SK-N-SH (cell line): ENCODE measurements around the gene PIAS4. TPM values are rescaled to one million over a fixed set of nuclear protein-coding genes. Genes with fewer than 3 reads are reported as not detected.
A peak's percentile ranks its signal among the peaks of the same experiment; 100 is the strongest.

Experiments
- CTCF ChIA-PET: fragments of 300-600, 350-600 bp; formaldehyde crosslinking; extraction: SDS; loops from one replicate; lab custom pipeline; 2021; lab: Yijun Ruan, JAX
- POLR2A ChIA-PET: fragments of 350-600 bp; sonication (Branson Sonifier 250); formaldehyde crosslinking; extraction: SDS; loops from one replicate; lab custom pipeline; 2020; ENCODE audit warnings: antibody characterized with exemption, inconsistent platforms; lab: Yijun Ruan, JAX
- DNase-seq: peaks from one replicate; pipeline ENCODE4 v3.0.0; 2012
- H2AFZ ChIP-seq: fragments of 200-600 bp; sonication (generic); 2 replicates; pipeline ENCODE4 v1.8.1; 2016; ENCODE audit warnings: antibody characterized with exemption, mild to moderate bottlenecking, low read depth
- H3F3A ChIP-seq: fragments of 200-600 bp; sonication (generic); replicated peaks from 2 replicates; pipeline ENCODE3; 2016; ENCODE audit warnings: antibody characterized with exemption, mild to moderate bottlenecking; ENCODE audit not compliant: insufficient read depth
- H3K27ac ChIP-seq, 2 experiments: fragments of 200-500 bp in 1 of 2; fragments of 200-600 bp in 1 of 2; sonication (Bioruptor generic) in 1 of 2; sonication (generic), shearing (Covaris generic) in 1 of 2; 2 replicates each; pipeline versions ENCODE4 v1.5.1 to v1.6.1; 2014 to 2016; ENCODE audit warnings: low read depth in 2 of 2, inconsistent platforms in 1 of 2, low read length in 1 of 2, mild to moderate bottlenecking in 1 of 2, mixed read lengths in 1 of 2
- H3K27me3 ChIP-seq: fragments of 200-600 bp; sonication (generic), shearing (Covaris generic); 2 replicates; pipeline ENCODE4 v1.6.1; 2016; ENCODE audit warnings: mixed run types; ENCODE audit not compliant: insufficient read depth
- H3K36me3 ChIP-seq, 2 experiments: fragments of 200-500 bp in 1 of 2; fragments of 200-600 bp in 1 of 2; sonication (Bioruptor generic) in 1 of 2; sonication (generic) in 1 of 2; replicated peaks in 1 of 2; 2 replicates each; pipeline versions ENCODE3 to v1.5.1; 2014 to 2016; ENCODE audit warnings: low read length in 1 of 2, mild to moderate bottlenecking in 1 of 2; ENCODE audit not compliant: insufficient read depth in 2 of 2, control insufficient read depth in 1 of 2
- H3K4me1 ChIP-seq, 2 experiments: fragments of 200-500 bp in 1 of 2; fragments of 200-600 bp in 1 of 2; sonication (Bioruptor generic) in 1 of 2; sonication (generic), shearing (Covaris generic) in 1 of 2; 2 replicates each; pipeline versions ENCODE4 v1.5.1 to v1.6.1; 2014 to 2016; ENCODE audit warnings: low read depth in 1 of 2, low read length in 1 of 2, mixed run types in 1 of 2; ENCODE audit not compliant: insufficient read depth in 2 of 2, control insufficient read depth in 1 of 2
- H3K4me2 ChIP-seq: fragments of 200-600 bp; sonication (generic), shearing (Covaris generic); 2 replicates; pipeline ENCODE4 v1.6.1; 2017; ENCODE audit warnings: mixed run types
- H3K4me3 ChIP-seq, 2 experiments: fragments of 200-500 bp in 1 of 2; fragments of 200-600 bp in 1 of 2; sonication (Bioruptor generic) in 1 of 2; sonication (generic), shearing (Covaris generic) in 1 of 2; 2 replicates each; pipeline versions ENCODE4 v1.5.1 to v1.8.1; 2014 to 2016; ENCODE audit warnings: low read depth in 2 of 2, inconsistent platforms in 1 of 2, low read length in 1 of 2, mild to moderate bottlenecking in 1 of 2, mixed read lengths in 1 of 2, moderate library complexity in 1 of 2
- H3K79me2 ChIP-seq: fragments of 200-600 bp; sonication (generic); 2 replicates; pipeline ENCODE4 v1.8.1; 2017; ENCODE audit warnings: mild to moderate bottlenecking; ENCODE audit not compliant: insufficient read depth
- H3K9ac ChIP-seq: fragments of 200-600 bp; sonication (generic); 2 replicates; pipeline ENCODE4 v1.6.1; 2017; ENCODE audit warnings: mixed run types
- H3K9me2 ChIP-seq: fragments of 200-600 bp; sonication (generic); 2 replicates; pipeline ENCODE4 v1.6.1; 2017; ENCODE audit warnings: mixed run types
- H3K9me3 ChIP-seq: fragments of 200-600 bp; sonication (generic); 2 replicates; pipeline ENCODE4 v1.6.1; 2017; ENCODE audit warnings: mixed run types, mild to moderate bottlenecking, moderate library complexity
- H4K20me1 ChIP-seq: fragments of 200-600 bp; sonication (generic); 2 replicates; pipeline ENCODE4 v1.6.1; 2017; ENCODE audit warnings: mild to moderate bottlenecking, mixed run types; ENCODE audit not compliant: insufficient read depth
- ELF1 ChIP-seq: IDR thresholded peaks from 2 replicates; pipeline ENCODE4 v1.4.0; 2012
- EP300 ChIP-seq, 2 experiments: IDR thresholded peaks; 2 replicates each; pipeline versions ENCODE4 v1.4.0 to v1.6.1; 2012; ENCODE audit warnings: borderline replicate concordance in 1 of 2, low read depth in 1 of 2, low read length in 1 of 2
- EZH2phosphoT487 ChIP-seq: fragments of 200-600 bp; sonication (generic); IDR thresholded peaks from 2 replicates; pipeline ENCODE4 v1.6.1; 2017; ENCODE audit warnings: low read depth, mixed run types, mild to moderate bottlenecking, antibody characterized with exemption, moderate library complexity, borderline replicate concordance
- GABPA ChIP-seq: IDR thresholded peaks from 2 replicates; pipeline ENCODE4 v1.4.0; 2012; ENCODE audit warnings: low read depth, mild to moderate bottlenecking
- JUND ChIP-seq: IDR thresholded peaks from 2 replicates; pipeline ENCODE4 v1.4.0; 2012
- MEF2A ChIP-seq: IDR thresholded peaks from 2 replicates; pipeline ENCODE4 v1.4.0; 2012; ENCODE audit warnings: low read depth, borderline replicate concordance
- MXI1 ChIP-seq: IDR thresholded peaks from 2 replicates; pipeline ENCODE4 v1.6.1; 2012; ENCODE audit warnings: mild to moderate bottlenecking, low read depth, low read length, improper control_type of control experiment
- NFIC ChIP-seq: IDR thresholded peaks from 2 replicates; pipeline ENCODE4 v1.4.0; 2012; ENCODE audit warnings: borderline replicate concordance
- NRF1 ChIP-seq: IDR thresholded peaks from 2 replicates; pipeline ENCODE4 v1.6.1; 2012; ENCODE audit warnings: low read depth, mild to moderate bottlenecking, low read length
- POLR2AphosphoS5 ChIP-seq: IDR thresholded peaks from 2 replicates; pipeline ENCODE4 v1.6.1; 2012; ENCODE audit warnings: low read depth, low read length
- RAD21 ChIP-seq: IDR thresholded peaks from 2 replicates; pipeline ENCODE4 v1.6.1; 2012; ENCODE audit warnings: mild to moderate bottlenecking, low read length
- RCOR1 ChIP-seq: fragments of 150-350 bp; IDR thresholded peaks from 2 replicates; pipeline ENCODE4 v1.6.1; 2017; ENCODE audit warnings: antibody characterized with exemption, low read length
- RFX5 ChIP-seq: IDR thresholded peaks from 2 replicates; pipeline ENCODE4 v1.6.1; 2012; ENCODE audit warnings: mild to moderate bottlenecking, improper control_type of control experiment, low read length
- SIN3A ChIP-seq: IDR thresholded peaks from 2 replicates; pipeline ENCODE4 v1.6.1; 2012; ENCODE audit warnings: low read depth, mild to moderate bottlenecking, low read length, moderate library complexity, borderline replicate concordance
- SMC3 ChIP-seq: IDR thresholded peaks from 2 replicates; pipeline ENCODE4 v1.6.1; 2012; ENCODE audit warnings: low read depth, low read length, improper control_type of control experiment
- TAF1 ChIP-seq: IDR thresholded peaks from 2 replicates; pipeline ENCODE4 v1.6.1; 2012; ENCODE audit warnings: low read depth, mild to moderate bottlenecking, low read length, moderate library complexity, borderline replicate concordance
- TCF12 ChIP-seq: IDR thresholded peaks from 2 replicates; pipeline ENCODE4 v1.4.0; 2012
- TEAD4 ChIP-seq: IDR thresholded peaks from 2 replicates; pipeline ENCODE4 v1.4.0; 2012; ENCODE audit warnings: mild to moderate bottlenecking, borderline replicate concordance; ENCODE audit not compliant: insufficient read depth
- YY1 ChIP-seq: IDR thresholded peaks from 2 replicates; pipeline ENCODE4 v1.4.0; 2012; ENCODE audit warnings: low read depth, mild to moderate bottlenecking
- WGBS: methylation state at CpG from one replicate; pipeline ENCODE4 v1.1.6; 2017; ENCODE audit warnings: low lambda C conversion rate; 5-methylcytosine and 5-hydroxymethylcytosine counted together
- polyA plus RNA-seq, 3 experiments: library from polyadenylated mRNA; depleted of rRNA; stranded (reverse); fragments of >200 nt; gene quantifications; 2 replicates each; pipeline ENCODE4 v1.2.3, GENCODE V29; 2012
- TF ChIP-seq, protein P1 (sequence below): fragments of 200-600 bp; sonication (generic); IDR thresholded peaks from 2 replicates; pipeline ENCODE4 v1.6.1; 2017; ENCODE audit warnings: antibody characterized with exemption, mild to moderate bottlenecking, moderate library complexity
- TF ChIP-seq, protein P2 (sequence below): IDR thresholded peaks from 2 replicates; pipeline ENCODE4; 2012
- TF ChIP-seq, protein P3 (sequence below): IDR thresholded peaks from 2 replicates; pipeline ENCODE4 v1.4.0; 2012; ENCODE audit warnings: low read depth, borderline replicate concordance
- TF ChIP-seq, protein P4 (sequence below): fragments of 150-350 bp; IDR thresholded peaks from 2 replicates; pipeline ENCODE4 v1.6.1; 2017; ENCODE audit warnings: antibody characterized with exemption, low read length, low read depth, borderline replicate concordance
- TF ChIP-seq, protein P5 (sequence below): IDR thresholded peaks from 2 replicates; pipeline ENCODE4 v1.4.0; 2012; ENCODE audit warnings: low read depth

Gene PIAS4
- polyA plus RNA-seq, 1 of the 3 experiments (the other 2 are of a cell fraction): 14.1 TPM

DNA sequence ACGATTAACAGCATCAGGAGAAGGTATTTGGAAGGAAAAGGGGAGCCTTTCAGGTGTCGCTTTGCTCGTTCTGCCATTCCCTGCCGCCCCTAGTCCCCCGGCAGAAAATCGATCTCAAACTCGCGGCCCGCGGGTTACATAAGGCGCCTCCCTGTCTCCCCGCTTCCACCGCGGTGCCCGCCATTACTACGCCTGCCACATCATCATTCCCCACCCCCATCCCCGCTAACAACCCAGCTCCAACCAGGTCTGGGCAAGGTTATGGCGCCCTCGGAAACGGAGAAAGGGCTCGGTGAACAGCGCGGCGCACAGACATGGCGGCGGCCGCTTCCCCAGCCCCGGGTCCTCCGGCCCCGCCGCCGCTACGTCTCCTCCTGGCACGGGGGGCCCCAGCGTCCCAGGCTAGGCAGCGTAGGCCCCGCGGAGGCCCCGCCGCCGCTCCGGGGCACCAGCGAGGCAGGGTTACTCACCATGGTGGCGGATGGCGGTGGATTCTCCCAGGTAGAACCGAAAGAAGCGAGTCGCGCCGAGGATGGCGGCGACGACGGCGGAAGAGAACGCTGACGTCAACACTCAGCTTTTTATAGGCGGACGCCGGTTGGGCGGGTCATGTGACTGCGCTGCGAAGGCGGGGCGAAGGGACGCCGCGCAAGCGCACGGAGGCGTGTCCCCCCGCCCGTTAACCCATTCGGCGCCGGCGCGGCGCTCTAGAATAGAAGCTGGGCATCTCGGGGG, 22.5 kb upstream of the PIAS4 start, which contains the start of gene EEF2:
TSS of gene EEF2 (minus strand) at position 556 of the 735 bp plus-strand sequence. CDS start at position 473, 83 bp downstream.
- H3K36me3 ChIP-seq: peaks cover 43 to 46% of the 10 kb centered on the region in 2 experiments
- peaks cover 52% of the 10 kb centered on the region for H3K79me2 ChIP-seq
- peak within 1 kb of the TSS; percentile 90 for H2AFZ ChIP-seq
- peaks cover 51% of the 10 kb centered on the region for H4K20me1 ChIP-seq
- ChIA-PET CTCF (interaction anchor here (0.6 to 1.6 kb wide), 18 partner anchors 8 to 506 kb away, joined by 3 to 13 read pairs (median 4); partner anchors contain the start of genes DAPK3 and PIAS4), POLR2A (interaction anchor here (0.7 to 6.8 kb wide), 20 partner anchors 9 to 472 kb away, joined by 3 to 60 read pairs (median 4); partner anchors contain the start of genes ATCAY, CREB3L3, DAPK3 and MRPL54)
- H3K27ac ChIP-seq: peak within 1 kb of the TSS; percentile 90 to 91
- H3K9me2 ChIP-seq: no peaks in the 10 kb centered on the region
- H3K4me2 ChIP-seq: peak within 1 kb of the TSS; percentile 89
- peaks cover 49% of the 10 kb centered on the region for H3F3A ChIP-seq
- H3K27me3 ChIP-seq: no peaks in the 10 kb centered on the region
- under 1% methylated on average over 41 of the region's 80 CpGs for WGBS
- peak within 1 kb of the TSS; percentile 91 for H3K9ac ChIP-seq
- DNase-seq: peak; percentile 98
- no peaks in the 10 kb centered on the region for H3K9me3 ChIP-seq
- H3K4me1 ChIP-seq: peaks cover 15 to 37% of the 10 kb centered on the region in 2 experiments
- peak within 1 kb of the TSS; percentile 91 to 99 for H3K4me3 ChIP-seq
- TF ChIP-seq, protein P1, sequence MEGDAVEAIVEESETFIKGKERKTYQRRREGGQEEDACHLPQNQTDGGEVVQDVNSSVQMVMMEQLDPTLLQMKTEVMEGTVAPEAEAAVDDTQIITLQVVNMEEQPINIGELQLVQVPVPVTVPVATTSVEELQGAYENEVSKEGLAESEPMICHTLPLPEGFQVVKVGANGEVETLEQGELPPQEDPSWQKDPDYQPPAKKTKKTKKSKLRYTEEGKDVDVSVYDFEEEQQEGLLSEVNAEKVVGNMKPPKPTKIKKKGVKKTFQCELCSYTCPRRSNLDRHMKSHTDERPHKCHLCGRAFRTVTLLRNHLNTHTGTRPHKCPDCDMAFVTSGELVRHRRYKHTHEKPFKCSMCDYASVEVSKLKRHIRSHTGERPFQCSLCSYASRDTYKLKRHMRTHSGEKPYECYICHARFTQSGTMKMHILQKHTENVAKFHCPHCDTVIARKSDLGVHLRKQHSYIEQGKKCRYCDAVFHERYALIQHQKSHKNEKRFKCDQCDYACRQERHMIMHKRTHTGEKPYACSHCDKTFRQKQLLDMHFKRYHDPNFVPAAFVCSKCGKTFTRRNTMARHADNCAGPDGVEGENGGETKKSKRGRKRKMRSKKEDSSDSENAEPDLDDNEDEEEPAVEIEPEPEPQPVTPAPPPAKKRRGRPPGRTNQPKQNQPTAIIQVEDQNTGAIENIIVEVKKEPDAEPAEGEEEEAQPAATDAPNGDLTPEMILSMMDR: no peak
- TF ChIP-seq, protein P2, sequence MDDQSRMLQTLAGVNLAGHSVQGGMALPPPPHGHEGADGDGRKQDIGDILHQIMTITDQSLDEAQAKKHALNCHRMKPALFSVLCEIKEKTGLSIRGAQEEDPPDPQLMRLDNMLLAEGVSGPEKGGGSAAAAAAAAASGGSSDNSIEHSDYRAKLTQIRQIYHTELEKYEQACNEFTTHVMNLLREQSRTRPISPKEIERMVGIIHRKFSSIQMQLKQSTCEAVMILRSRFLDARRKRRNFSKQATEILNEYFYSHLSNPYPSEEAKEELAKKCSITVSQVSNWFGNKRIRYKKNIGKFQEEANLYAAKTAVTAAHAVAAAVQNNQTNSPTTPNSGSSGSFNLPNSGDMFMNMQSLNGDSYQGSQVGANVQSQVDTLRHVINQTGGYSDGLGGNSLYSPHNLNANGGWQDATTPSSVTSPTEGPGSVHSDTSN: no peak
- TF ChIP-seq MXI1: peak; percentile 84
- no peak for TF ChIP-seq RFX5
- TF ChIP-seq, protein P3, sequence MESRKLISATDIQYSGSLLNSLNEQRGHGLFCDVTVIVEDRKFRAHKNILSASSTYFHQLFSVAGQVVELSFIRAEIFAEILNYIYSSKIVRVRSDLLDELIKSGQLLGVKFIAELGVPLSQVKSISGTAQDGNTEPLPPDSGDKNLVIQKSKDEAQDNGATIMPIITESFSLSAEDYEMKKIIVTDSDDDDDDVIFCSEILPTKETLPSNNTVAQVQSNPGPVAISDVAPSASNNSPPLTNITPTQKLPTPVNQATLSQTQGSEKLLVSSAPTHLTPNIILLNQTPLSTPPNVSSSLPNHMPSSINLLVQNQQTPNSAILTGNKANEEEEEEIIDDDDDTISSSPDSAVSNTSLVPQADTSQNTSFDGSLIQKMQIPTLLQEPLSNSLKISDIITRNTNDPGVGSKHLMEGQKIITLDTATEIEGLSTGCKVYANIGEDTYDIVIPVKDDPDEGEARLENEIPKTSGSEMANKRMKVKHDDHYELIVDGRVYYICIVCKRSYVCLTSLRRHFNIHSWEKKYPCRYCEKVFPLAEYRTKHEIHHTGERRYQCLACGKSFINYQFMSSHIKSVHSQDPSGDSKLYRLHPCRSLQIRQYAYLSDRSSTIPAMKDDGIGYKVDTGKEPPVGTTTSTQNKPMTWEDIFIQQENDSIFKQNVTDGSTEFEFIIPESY: no peak
- no peak for TF ChIP-seq RAD21
- peak; percentile 46 for TF ChIP-seq GABPA
- TF ChIP-seq SMC3: no peak
- TF ChIP-seq NFIC: no peak
- peak; percentile 92 for TF ChIP-seq YY1
- TF ChIP-seq MEF2A: no peak
- TF ChIP-seq RCOR1: peak; percentile 23; the same call in 1 of the 2 replicates
- no peak for TF ChIP-seq EZH2phosphoT487
- peak; percentile 56; the same call in 1 of the 2 replicates for TF ChIP-seq ELF1
- TF ChIP-seq JUND: no peak
- TF ChIP-seq EP300 (IDR thresholded peaks at IDR 0.05; ENCODE audit: borderline replicate concordance in 1 of 2, low read depth in 1 of 2, low read length in 1 of 2): peak in 1 of 2 experiments; percentile 32; a peak in 1 of 4 replicates
- TF ChIP-seq, protein P4, sequence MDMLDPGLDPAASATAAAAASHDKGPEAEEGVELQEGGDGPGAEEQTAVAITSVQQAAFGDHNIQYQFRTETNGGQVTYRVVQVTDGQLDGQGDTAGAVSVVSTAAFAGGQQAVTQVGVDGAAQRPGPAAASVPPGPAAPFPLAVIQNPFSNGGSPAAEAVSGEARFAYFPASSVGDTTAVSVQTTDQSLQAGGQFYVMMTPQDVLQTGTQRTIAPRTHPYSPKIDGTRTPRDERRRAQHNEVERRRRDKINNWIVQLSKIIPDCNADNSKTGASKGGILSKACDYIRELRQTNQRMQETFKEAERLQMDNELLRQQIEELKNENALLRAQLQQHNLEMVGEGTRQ: peak; percentile 85
- TF ChIP-seq POLR2AphosphoS5: peak; percentile 100
- peak; percentile 100 for TF ChIP-seq TAF1
- no peak for TF ChIP-seq TCF12
- TF ChIP-seq SIN3A: peak; percentile 70; the same call in 1 of the 2 replicates
- 0 out of 2 replicates have a peak, but pooled peaks have one; percentile 35 for TF ChIP-seq TEAD4
- TF ChIP-seq NRF1: peak; percentile 93
- TF ChIP-seq, protein P5, sequence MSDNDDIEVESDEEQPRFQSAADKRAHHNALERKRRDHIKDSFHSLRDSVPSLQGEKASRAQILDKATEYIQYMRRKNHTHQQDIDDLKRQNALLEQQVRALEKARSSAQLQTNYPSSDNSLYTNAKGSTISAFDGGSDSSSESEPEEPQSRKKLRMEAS: peak; percentile 93
